ENCODE results near the gene SLF2. TPM values are rescaled to one million over a fixed set of nuclear protein-coding genes. Genes with fewer than 3 reads are reported as not detected.

SLF2 gene
- total RNA-seq, 1 experiment from 2014 or later = 13.6 TPM

DNA sequence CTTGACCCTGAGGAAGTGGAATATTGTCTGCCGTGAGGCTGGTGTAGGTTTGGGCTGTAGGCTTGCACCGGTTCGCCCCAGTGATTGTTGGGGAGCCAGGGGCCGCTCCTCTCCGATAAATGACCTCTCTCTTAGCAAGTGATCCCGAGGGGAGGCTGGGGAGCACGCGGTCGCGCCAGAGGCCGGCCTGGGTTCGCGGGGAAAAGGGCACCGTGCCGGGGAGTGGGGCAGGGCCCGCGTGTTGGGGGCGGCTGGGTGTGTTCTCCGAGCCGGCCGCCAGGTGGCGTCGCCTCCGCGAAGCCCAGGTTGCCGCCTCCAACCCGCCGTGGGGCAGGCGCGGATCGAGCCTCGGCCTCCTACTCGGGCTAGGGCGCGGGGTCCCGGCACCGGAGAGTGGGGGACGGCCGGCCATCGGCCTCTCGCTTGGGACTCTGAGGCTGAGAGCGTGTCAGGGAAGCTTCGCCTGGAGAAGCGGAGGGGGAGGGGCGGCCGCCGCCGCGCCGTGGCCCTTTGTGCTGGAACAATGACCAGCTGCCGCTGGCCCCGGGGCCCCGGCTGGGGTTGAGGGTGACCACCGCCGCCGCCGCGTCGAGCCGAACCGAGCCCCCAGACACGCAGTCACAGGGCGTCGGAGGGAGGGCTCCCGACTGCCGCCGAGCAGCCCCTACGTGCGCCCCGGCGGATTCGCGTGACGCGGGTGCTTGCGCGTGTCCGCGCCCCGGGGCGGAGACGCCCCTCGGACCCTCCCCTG is 86.4 kb downstream of the SLF2 start:
- BruUV-seq (replicated peaks) = TSS peak; percentile 77

DNA sequence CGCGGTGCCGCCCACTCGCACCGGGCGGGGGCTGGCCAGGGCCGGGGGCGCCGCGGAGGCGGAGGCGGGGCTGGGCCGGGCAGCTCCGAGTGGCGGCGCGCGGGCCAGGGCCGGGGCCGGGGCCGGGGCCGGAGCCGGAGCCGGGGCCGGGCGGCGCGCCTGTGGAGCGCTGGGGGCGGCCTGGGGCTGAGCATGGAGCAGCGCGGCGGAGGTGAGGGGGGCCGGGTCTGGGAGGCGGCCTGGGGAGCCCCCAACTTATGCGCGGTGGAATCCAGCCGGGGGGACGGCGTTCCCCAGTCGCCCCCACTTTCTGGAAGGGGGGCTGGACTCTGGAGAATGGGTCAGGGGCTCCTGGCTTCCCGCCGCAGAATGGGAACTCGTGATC is 87.0 kb downstream of the SLF2 start, which contains the start of gene LZTS2:
Gene LZTS2, plus strand, starts transcription at position 67 of the 385 bp plus-strand sequence. CDS start 2,731 bp downstream, outside the sequence.
- peaks cover 5% of the 10 kb centered on the region; the same call in 1 of the 2 replicates for H3F3A ChIP-seq (ENCODE audit: insufficient read depth, low read depth)
- H3K9me2 ChIP-seq (ENCODE audit: insufficient read depth) = no peaks in the 10 kb centered on the region
- intact Hi-C loops (cut with micrococcal nuclease; ENCODE audit: unreplicated experiment) = no loop called here
- no peaks in the 10 kb centered on the region for H3K36me3 ChIP-seq (ENCODE audit: low read depth)
- ChIA-PET CTCF (no interaction called here), POLR2A (ENCODE audit: unreplicated experiment) (interaction anchor here (0.7 kb wide), 1 partner anchor 90 kb away, joined by 4 read pairs; no protein-coding TSS in a partner anchor)
- 0 out of 2 replicates have a peak, but pooled peaks cover 5% of the 10 kb centered on the region for H3K79me2 ChIP-seq (ENCODE audit: low read depth)
- no peaks in the 10 kb centered on the region for H3K27me3 ChIP-seq (ENCODE audit: insufficient read depth, low read depth)
- H3K4me3 ChIP-seq = peak within 1 kb of the TSS; percentile 76
- 0 out of 2 replicates have a peak within 1 kb of the TSS, but pooled peaks have one; percentile 12 for H3K27ac ChIP-seq
- H3K4me1 ChIP-seq (replicated peaks; ENCODE audit: insufficient read depth) = peaks cover 11% of the 10 kb centered on the region
- H3K4me2 ChIP-seq = peak within 1 kb of the TSS; percentile 93
- no peak for TF ChIP-seq EZH2 (IDR thresholded peaks at IDR 0.05; ENCODE audit: low read depth)
- TF ChIP-seq, protein P1, sequence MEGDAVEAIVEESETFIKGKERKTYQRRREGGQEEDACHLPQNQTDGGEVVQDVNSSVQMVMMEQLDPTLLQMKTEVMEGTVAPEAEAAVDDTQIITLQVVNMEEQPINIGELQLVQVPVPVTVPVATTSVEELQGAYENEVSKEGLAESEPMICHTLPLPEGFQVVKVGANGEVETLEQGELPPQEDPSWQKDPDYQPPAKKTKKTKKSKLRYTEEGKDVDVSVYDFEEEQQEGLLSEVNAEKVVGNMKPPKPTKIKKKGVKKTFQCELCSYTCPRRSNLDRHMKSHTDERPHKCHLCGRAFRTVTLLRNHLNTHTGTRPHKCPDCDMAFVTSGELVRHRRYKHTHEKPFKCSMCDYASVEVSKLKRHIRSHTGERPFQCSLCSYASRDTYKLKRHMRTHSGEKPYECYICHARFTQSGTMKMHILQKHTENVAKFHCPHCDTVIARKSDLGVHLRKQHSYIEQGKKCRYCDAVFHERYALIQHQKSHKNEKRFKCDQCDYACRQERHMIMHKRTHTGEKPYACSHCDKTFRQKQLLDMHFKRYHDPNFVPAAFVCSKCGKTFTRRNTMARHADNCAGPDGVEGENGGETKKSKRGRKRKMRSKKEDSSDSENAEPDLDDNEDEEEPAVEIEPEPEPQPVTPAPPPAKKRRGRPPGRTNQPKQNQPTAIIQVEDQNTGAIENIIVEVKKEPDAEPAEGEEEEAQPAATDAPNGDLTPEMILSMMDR (conservative IDR thresholded peaks at IDR 0.05) = no peak
- H2AFZ ChIP-seq = peak within 1 kb of the TSS; percentile 88
- H4K20me1 ChIP-seq (ENCODE audit: insufficient read depth) = no peaks in the 10 kb centered on the region; the same call in 1 of the 2 replicates
- BruUV-seq (replicated peaks) = no TSS peak
- no peaks in the 10 kb centered on the region for H3K9me3 ChIP-seq (ENCODE audit: insufficient read depth, low read depth)
- no peak for DNase-seq

More for the DNA sequence above, 86.4 kb downstream of the SLF2 start:
- H3K4me1 ChIP-seq (replicated peaks; ENCODE audit: insufficient read depth) = peaks cover 11% of the 10 kb centered on the region
- intact Hi-C loops (cut with micrococcal nuclease; ENCODE audit: unreplicated experiment) = no loop called here
- TF ChIP-seq, protein P1 (conservative IDR thresholded peaks at IDR 0.05) = peak; percentile 83
- TF ChIP-seq EZH2 (IDR thresholded peaks at IDR 0.05; ENCODE audit: low read depth) = no peak
- peak overlapping the region; percentile 93 for H3K4me2 ChIP-seq
- CTCF ChIA-PET = interaction anchor here (0.8 to 1.5 kb wide), 2 partner anchors 12 to 15 kb away, joined by 3 to 6 read pairs; no protein-coding TSS in a partner anchor
- POLR2A ChIA-PET (ENCODE audit: unreplicated experiment) = interaction anchor here (0.7 to 1.0 kb wide), 2 partner anchors 12 to 89 kb away, joined by 4 to 9 read pairs; no protein-coding TSS in a partner anchor
- H3K36me3 ChIP-seq (ENCODE audit: low read depth) = no peaks in the 10 kb centered on the region
- peak in 1 of 2 experiments; percentile 69 for DNase-seq
- no peaks in the 10 kb centered on the region for H3K27me3 ChIP-seq (ENCODE audit: insufficient read depth, low read depth)
- H3F3A ChIP-seq (ENCODE audit: insufficient read depth, low read depth) = peaks cover 11% of the 10 kb centered on the region; the same call in 1 of the 2 replicates
- no peaks in the 10 kb centered on the region for H3K9me3 ChIP-seq (ENCODE audit: insufficient read depth, low read depth)
- H3K79me2 ChIP-seq (ENCODE audit: low read depth) = 0 out of 2 replicates have a peak, but pooled peaks cover 5% of the 10 kb centered on the region
- H3K9me2 ChIP-seq (ENCODE audit: insufficient read depth) = no peaks in the 10 kb centered on the region
- peak overlapping the region; percentile 76 for H3K4me3 ChIP-seq
- H2AFZ ChIP-seq = peak overlapping the region; percentile 88
- no peaks in the 10 kb centered on the region; the same call in 1 of the 2 replicates for H4K20me1 ChIP-seq (ENCODE audit: insufficient read depth)
- 0 out of 2 replicates have a peak overlapping the region, but pooled peaks have one; percentile 12 for H3K27ac ChIP-seq

DNA sequence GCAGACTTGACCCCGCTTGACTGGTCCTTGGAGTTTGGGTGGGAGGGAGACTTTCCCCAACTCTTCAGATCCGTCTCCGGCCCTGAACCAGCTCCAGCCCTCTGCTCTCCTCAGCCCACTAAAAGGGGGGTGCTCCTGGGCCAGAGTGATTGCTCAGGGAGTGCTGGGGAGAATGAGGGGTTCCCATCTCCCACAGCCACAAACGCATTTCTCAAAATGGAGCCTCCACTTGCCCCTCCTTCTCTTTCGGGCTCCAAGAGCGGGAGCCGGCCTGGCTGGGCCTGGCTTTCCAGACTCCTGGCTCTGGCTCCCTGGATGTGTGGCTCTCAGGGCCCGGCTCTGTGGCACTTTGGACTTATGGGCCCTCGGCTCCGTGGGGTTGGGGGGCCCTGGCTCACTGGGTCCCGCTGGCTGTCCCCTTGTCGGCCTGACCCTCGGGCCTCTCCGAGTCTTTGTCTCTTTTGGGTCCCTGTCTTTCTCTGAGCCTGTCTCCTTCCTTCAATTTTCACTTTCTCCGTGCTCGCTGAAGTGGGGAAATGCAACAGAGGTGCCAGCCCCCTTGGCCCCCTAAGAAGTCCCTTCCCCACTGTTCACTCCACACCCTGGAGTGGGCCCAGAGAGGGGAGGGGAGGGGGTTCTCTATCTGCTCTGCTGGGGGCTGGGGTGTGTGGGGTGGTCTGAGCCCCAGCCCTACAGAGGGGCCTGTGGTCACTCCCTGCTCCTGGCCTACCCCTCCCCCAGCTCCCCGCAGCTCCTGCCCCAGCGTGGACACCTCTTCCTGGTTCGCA is 87.6 kb downstream of the SLF2 start:
- H3K9me2 ChIP-seq (ENCODE audit: insufficient read depth) = no peaks in the 10 kb centered on the region
- peaks cover 5% of the 10 kb centered on the region; the same call in 1 of the 2 replicates for H3F3A ChIP-seq (ENCODE audit: insufficient read depth, low read depth)
- H3K9me3 ChIP-seq (ENCODE audit: insufficient read depth, low read depth) = no peaks in the 10 kb centered on the region
- H2AFZ ChIP-seq = no peak overlapping the region
- H3K4me3 ChIP-seq = peak overlapping the region; percentile 52; the same call in 1 of the 2 replicates
- no peaks in the 10 kb centered on the region for H3K36me3 ChIP-seq (ENCODE audit: low read depth)
- no peak for TF ChIP-seq EZH2 (IDR thresholded peaks at IDR 0.05; ENCODE audit: low read depth)
- TF ChIP-seq, protein P1 (conservative IDR thresholded peaks at IDR 0.05) = no peak
- no peaks in the 10 kb centered on the region; the same call in 1 of the 2 replicates for H4K20me1 ChIP-seq (ENCODE audit: insufficient read depth)
- H3K27me3 ChIP-seq (ENCODE audit: insufficient read depth, low read depth) = no peaks in the 10 kb centered on the region
- H3K27ac ChIP-seq = no peak overlapping the region
- H3K79me2 ChIP-seq (ENCODE audit: low read depth) = 0 out of 2 replicates have a peak, but pooled peaks cover 5% of the 10 kb centered on the region
- peak overlapping the region; percentile 74 for H3K4me2 ChIP-seq
- DNase-seq = no peak
- ChIA-PET CTCF (no interaction called here), POLR2A (ENCODE audit: unreplicated experiment) (no interaction called here)
- peaks cover 11% of the 10 kb centered on the region for H3K4me1 ChIP-seq (replicated peaks; ENCODE audit: insufficient read depth)
- BruUV-seq (replicated peaks) = TSS peak; percentile 20
- intact Hi-C loops (cut with micrococcal nuclease; ENCODE audit: unreplicated experiment) = no loop called here

Measured in PC-9 (cell line).